GM10266 (cell line): ENCODE measurements around the gene FOXO1.

Source experiments
- DNase-seq: peaks from one replicate; pipeline ENCODE4 v3.0.0; 2012; ENCODE audit errors: extremely low spot score
- CTCF ChIP-seq: IDR thresholded peaks from 2 replicates; pipeline ENCODE4 v1.5.1; 2012; ENCODE audit warnings: mild to moderate bottlenecking, low read depth; ENCODE audit not compliant: control insufficient read depth, insufficient read depth; ENCODE audit errors: missing control alignments

Gene FOXO1

DNA sequence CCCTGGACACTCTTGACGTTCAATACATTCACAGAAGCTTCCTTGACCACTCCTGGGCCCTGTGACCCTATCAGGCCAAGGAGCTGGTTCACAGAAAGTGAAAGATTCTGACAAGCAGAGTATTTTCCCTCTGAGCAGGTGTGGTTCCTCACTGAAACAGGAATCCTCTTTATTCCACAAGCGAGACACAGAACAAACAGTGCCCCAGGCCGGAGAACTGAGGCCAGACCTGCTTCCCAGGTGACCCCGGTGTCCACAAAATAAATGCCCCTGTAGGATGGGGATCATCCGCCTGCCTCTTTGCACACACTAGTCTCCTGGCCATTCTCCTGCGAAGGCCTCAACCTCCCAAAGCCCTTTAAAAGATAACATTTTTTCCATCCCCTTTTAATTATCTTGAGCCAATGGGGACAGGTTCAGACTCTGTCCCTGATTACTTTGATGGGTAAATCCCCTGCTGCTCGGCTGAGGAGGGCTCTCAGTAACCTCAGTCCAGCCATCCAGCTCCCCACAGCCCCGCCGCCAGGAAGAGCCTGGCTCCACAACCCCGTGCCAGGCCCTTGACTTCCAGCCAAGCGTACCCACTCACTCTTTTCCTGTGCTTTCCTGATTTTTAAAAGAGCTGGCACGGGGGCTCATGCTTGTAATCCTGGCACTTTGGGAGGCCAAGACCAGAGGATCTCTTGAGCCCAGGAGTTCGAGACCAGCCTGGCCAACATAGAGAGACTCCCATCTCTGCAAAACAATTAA, 129.1 kb downstream of the FOXO1 start:
- TF ChIP-seq CTCF: no peak
- DNase-seq: no peak

GRCh38 chr13:40536443-40537113, 129.9 kb downstream of the FOXO1 start:
- DNase-seq: no peak
- no peak for TF ChIP-seq CTCF

DNA sequence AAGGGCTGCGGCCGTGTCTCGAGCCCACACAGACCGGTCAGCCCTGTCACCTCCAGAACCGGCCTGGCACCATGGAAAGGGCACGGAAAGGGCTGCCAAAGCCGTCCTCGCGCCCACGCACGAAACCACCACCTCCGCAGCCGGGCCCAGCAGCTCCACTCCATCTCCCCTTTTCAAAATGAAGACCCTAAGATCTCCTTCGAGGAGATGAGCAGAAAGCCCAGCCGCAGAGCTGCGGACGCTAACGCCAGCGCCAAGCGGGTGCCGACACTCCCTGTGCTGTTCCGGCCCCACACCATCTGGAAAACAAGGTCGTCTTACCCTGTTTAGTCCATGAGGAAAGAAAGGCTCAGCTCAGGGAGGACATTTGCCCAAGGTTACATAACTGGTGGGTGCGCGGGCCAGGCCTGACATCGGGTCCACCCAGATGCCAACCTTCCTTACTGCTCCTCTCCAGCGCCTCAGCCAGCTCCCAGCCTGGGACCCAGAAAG, 131.1 kb downstream of the FOXO1 start:
- no peak for DNase-seq
- TF ChIP-seq CTCF: no peak

- TF ChIP-seq CTCF: no peak
- DNase-seq: no peak
Observed at GRCh38 chr13:40534456-40534855, 132.0 kb downstream of the FOXO1 start.

DNA sequence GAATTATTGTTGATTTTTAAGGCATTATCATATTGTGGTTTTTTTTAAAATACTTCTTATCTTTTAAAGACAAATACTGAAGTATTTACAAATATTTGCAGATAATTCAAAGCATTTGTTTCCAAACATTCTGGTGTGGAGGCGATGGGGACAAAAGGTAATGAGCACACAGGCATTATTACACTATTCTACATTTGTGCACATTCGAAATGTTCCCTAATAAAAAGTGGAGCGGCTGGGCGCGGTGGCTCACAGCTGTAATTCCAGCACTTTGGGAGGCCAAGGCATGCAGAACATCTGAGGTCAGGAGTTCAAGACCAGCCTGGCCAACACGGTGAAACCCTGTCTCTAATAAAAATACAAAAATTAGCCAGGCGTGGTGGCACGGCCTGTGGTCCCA, 133.4 kb downstream of the FOXO1 start:
- DNase-seq: no peak
- TF ChIP-seq CTCF: no peak

DNA sequence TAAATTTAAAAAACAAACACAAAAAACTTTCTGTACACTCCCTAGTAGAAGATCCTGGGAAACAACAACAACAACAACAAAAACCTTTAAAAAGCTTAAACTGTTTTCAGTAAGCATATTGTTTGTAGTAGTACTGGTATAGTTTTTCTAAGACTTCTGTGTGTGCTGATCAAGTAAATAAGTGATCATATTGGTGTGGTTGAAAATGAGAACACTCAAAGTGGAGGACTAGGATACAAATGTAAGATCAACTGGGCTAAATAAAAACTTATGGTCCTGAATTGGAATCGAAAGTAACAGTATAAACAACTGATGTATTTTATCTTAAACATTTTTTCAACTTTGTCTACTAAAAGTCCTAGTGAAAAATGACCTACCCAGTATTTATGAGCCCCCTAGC, 135.5 kb downstream of the FOXO1 start:
- DNase-seq: no peak
- TF ChIP-seq CTCF: no peak

DNA sequence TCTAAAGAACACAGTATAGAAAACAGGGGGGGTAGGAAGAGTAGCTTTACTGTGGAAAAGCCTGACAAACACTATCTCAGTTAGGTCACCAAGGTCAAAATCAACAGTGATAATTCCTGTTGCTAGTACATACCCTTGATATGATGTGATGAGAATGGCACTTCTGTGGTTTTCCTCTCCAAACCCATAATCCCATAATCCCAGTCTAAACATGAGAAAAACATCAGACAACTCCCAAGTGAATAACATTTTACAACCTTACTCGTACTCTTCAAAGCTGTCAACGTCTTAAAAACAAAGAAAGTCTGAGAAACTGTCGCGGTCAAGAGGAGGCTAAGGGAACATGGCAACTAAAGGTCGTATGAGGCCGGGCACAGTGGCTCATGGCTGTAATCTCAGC, 137.6 kb downstream of the FOXO1 start:
- no peak for TF ChIP-seq CTCF
- DNase-seq: no peak
